ENCODE data around the gene CRIP1.

DNA sequence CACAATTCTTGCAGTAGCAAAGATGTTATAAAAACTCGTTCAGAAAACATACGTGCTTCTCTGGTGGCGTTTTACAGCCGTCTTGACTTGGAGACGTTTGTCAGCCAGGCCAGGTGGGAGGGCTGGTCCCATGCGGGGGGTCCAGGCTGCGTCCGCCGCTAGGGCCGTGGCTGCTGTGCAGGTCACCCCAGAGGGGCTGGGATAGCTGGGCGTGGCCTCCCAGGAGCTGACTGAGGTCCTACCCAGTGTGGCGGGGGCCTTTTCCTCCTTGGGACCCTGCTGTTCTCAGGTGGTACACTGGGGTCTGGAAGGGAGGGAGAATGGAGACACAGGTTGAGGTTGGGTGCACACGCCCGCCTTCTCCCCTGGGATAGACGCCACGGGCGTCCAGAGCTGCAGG is 41.8 kb upstream of the CRIP1 start:
- TF ChIP-seq EZH2 (IDR thresholded peaks at IDR 0.05) (no peak), FOXP2 (optimal IDR thresholded peaks at IDR 0.05; ENCODE audit: control extremely low read depth, extremely low read length, insufficient read depth) (no peak), POLR2AphosphoS5 (IDR thresholded peaks at IDR 0.05; ENCODE audit: borderline replicate concordance, low read depth, low read length) (no peak)

Measured in SK-N-MC (cell line).